ENCODE measurements around the gene ERGIC1.
"Not testable (repeated sequence)": the region's sequence is repeated elsewhere in the genome, so short reads cannot be mapped to it uniquely, and the experiment has no call there.

Gene ERGIC1

DNA sequence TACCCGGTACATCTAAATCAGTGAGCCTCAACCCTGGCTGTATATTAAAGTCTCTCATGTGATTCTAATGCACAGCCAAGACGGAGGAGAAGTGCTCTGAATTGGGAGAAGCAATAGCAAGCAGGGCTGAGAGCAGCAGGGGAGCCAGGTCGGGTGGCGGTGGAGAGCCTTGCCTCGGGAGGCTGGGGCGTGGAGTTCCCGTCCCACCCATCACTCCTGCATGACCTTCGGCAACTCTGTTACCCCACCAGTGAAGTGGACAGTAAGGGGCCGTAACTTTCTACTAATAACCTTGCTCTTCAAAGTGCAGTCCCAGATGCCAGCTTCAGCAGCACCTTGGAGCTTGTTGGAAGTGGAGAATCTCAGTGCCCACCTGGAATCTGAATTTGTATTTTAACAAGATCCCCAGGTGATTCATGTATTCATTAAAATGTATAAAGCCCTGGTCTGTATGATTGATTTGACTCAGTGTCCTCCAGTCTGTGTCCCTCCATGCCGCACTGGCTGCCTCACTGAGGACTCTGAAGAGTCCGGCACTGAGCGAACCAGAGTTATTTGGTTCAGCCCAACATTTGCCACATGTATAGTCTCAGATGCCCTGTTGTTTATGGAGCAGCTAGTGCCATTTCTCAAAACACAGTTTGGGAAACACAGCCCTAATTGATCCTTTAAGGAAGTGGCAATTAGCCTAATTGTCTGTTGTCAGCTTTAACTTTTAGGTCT is 6.5 kb downstream of the ERGIC1 start:
- Histone ChIP-seq H3K27ac (peak overlapping the region in 7 of 21 experiments; percentile 37 to 69 (median 53)), H3K4me3 (no peak overlapping the region)

DNA sequence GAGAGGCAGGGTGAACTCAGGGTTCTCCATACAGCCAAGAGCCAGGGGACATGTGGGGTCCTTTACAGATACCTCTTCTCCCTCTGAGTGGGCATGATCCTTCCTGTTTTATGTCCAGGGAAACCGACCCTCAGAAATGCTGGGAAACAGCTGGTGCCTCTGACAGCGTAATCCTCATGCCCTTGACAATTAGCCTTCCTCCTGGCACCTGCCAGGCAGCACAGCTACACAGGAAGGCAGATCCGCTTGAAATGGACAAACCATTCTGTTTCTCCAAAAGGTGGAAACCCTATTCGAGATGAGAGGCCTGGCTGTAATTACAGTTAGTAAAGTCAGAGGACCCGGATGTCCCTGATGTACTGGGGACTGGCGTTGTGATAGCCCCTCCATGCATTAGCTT is 7.2 kb downstream of the ERGIC1 start:
- Histone ChIP-seq H3K27ac (peak overlapping the region in 6 of 21 experiments; percentile 27 to 68 (median 50)), H3K4me3 (no peak overlapping the region)

DNA sequence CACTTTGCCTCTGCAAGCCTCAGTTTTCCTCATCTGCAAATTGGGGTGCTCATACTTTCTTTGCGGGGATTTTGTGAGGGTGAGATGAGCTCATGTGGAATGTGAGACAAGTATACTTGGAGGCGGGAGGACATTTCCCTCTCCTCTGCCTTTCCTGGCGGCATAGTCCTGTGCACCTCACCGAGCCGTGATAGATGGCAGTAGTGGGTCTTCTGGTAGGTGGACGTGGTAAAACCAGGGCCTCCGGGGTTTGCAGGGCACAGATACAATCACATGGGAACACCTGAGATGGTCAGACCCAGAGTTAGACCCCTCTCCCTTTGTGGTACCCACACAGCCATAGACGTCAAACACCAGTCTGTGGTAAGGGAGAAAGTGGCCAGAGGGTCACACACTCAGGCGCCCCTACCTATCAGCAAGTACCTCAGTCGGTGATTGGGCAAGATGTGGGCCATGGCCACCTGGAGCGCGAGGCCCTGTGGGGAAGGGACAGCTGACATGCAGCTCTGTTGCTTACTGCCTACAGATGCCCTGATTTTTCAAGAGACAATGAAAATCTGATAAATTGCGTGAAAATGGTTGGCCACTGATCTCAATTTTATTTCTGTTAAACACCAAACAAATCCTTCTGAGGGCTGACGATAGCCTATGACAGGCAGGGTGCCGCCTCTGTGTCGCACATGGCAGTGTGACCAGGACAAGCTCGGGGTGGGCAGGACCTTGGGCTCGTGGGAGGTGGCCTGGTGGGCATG is 9.9 kb downstream of the ERGIC1 start:
- no peak overlapping the region for H3K27ac ChIP-seq

DNA sequence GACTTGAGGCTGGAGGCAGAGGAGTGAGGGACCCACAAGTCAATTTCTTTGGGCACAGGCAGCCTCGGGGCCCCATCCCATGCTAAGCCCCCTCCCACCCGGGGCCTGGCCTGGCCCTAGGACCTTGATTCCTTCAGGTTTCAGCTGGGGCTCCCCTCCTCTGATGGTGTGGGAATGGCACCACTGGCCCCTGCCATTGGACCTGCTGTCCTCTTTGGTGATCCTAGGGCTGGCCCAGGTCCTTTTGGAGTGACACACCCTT is 10.5 kb downstream of the ERGIC1 start:
- H3K27ac ChIP-seq, result no peak overlapping the region
- H3K4me3 ChIP-seq, result no peak overlapping the region

More for the DNA sequence above, 9.9 kb downstream of the ERGIC1 start:
- no peak overlapping the region for H3K4me3 ChIP-seq

DNA sequence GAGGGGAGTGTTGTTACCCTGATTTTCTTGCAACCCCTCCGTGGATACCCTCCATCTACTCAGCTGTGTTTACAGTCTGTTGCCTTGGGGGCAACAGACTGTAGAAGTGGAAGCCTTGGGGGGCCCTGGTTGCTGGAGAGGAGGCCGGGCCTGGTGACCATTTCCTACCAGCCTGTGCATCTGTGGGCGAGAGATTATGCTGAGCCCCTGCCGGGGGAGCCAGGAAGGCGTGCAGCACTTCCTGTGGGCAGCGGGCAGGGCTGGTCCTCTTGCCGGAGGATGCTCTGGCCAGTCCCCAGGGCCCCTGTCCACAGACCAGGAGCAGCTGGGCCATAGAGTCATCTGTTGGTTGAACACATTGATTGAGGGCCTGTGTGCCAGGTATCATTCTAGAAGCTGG is 11.1 kb downstream of the ERGIC1 start:
- Histone ChIP-seq H3K4me3 (no peak overlapping the region), H3K27ac (no peak overlapping the region)

DNA sequence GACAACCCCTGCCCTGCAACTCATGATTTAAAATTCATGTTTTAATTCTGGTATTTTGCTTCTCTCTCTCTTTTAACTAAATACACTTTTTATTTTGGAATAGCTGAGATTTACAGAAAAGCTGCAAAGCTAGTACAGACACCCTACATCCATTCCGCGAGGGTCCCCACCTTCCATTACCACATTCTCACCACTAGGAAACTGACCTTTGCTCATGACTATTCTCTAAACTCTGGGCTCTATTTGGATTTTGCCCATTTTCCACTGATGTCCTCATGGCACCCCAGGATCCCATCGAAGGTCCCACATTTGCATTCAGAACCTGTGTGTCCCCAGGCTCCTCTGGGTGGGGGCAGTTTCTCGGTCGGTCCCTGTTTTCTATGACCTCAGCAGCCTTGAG is 11.5 kb downstream of the ERGIC1 start:
- no peak overlapping the region for H3K27ac ChIP-seq
- no peak overlapping the region for H3K4me3 ChIP-seq

DNA sequence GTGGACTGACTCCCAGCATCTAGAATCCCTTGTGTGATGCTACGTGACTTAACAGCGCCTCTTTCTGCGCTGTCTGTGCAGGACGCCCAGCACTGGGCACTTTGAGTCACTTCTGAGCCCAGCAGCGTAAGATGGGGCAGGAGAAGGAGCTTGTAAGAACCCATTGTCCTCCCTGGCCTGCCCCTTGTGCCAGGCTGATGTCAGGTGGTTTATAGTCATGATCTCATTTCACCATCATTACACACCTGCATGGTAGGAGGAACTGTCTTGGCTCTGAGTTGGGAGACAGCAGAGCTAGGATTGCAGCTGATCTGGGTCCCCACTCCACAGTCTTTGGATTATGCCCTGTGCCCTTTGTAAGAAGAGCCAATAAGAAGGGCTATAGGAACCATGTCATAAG is 12.2 kb downstream of the ERGIC1 start:
- Histone ChIP-seq H3K27ac (peak overlapping the region in 2 of 21 experiments; percentile 6 to 28), H3K4me3 (no peak overlapping the region)

DNA sequence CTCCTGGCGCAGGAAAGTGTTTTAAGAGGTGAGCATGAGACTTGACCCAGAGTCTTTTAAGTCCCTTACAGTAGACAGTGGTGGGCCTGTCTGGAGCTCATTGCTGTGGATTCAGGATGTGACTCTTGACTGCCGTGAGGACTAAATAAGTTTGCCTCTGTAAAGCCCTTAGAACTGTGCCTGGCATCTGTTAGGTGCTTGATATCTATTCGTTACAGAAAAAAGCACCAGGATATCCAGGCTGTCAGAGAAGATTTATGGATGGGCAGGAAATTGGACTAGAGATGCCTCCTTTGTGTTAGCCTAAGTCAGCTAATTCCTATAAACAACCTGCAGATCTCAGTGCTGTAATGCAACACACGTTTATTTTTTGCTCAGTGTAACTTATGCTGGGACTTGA is 12.6 kb downstream of the ERGIC1 start:
- Histone ChIP-seq H3K27ac (peak overlapping the region in 2 of 21 experiments; percentile 6 to 28), H3K4me3 (no peak overlapping the region)

DNA sequence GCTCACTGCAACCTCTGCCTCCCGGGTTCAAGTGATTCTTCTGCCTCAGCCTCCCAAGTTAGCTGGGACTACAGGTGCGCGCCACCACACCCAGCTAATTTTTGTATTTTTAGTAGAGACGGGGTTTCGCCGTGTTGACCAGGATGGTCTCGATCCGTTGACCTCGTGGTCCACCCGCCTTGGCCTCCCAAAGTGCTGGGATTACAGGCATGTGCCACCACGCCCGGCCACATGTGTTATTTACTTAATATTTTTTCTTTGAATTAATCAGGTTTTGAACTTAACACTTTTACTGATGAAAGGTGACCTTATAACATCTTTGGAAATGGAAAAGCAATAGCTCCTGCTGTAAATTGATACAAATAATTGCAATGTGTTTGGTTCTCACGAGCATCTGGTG is 13.5 kb downstream of the ERGIC1 start:
- H3K4me3 ChIP-seq, H3K27ac ChIP-seq: not testable (repeated sequence)

DNA sequence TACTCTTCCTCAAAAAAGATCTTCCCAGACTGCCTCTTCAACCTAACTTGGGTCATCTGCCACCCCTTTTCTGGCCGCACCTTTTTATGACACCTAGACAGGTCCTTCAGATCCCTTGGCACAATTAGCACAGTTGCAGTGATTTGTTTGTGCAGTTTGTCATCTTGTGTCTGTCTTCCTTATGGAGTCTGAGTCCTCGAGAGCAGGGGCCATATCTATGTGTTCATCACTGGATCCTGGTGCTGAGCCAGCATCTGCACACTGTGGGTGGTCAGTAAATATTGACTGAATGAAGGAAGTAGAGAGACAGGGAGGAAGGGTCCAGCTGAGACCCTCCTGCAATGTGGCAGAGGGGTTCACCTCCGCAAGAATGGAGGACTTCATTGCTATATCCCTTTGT is 14.4 kb downstream of the ERGIC1 start:
- H3K27ac ChIP-seq, result no peak overlapping the region

DNA sequence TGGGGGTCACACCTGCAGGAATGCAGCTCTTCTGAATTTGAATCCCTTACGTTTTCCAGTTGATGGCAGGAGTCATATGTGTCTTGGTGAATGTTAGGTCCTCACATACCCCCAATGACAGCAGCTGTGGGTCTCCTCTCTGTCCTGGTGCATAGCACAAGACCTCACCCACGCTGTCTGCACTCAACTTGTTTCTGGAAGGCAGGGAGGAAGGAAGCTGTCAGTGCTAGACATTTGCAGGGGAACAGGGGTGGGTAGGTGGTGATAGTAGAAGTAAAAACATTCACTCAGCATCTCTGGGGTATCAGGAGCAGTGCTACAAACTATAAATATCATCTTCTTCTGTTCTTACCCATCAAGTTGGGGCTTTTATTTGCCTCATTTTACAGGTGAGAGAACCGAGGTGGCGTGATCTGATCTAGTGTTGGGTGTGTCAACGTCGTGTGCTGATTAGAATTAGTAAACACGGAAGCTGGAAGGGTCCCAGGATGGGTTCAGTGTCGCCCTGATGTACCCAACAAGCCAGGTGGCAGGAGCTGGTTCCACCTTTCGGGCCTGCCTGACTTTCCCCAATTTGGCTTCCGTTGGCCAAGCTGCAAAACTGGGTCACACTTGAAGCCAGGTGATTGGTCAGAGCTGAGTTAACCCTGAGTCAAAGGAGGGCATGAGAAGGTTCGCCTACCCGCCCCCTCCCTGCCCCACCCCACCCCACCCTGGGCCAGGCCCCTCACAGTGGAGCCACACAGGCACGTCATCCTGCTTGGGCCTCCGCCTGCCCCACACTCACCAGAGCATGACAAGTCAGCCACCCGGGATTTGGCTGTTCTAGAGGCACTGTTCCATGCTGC is 15.8 kb downstream of the ERGIC1 start:
- peak overlapping the region in 13 of 21 experiments; percentile 14 to 72 (median 42) for H3K27ac ChIP-seq
- H3K4me3 ChIP-seq, result no peak overlapping the region

More for the DNA sequence above, 14.4 kb downstream of the ERGIC1 start:
- H3K4me3 ChIP-seq, result no peak overlapping the region

DNA sequence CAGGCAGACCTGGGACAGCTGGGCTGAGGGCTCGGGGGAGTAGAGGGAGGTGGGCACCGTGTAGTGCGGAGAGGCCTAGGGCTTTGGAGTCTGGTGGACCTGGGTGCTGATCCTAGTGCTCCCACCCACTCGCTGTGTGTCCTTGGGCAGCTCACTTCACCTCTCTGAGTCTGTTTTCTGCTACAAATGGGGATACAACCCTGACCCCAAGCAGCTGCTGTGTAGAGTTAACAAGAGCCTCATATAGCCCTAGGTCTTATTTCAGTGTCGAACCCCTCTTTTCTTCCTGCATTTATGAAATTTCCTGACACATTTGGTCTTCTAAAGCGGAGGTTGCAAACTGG is 16.4 kb downstream of the ERGIC1 start:
- Histone ChIP-seq H3K4me3 (no peak overlapping the region), H3K27ac (peak overlapping the region in 12 of 21 experiments; percentile 2 to 72 (median 39))

DNA sequence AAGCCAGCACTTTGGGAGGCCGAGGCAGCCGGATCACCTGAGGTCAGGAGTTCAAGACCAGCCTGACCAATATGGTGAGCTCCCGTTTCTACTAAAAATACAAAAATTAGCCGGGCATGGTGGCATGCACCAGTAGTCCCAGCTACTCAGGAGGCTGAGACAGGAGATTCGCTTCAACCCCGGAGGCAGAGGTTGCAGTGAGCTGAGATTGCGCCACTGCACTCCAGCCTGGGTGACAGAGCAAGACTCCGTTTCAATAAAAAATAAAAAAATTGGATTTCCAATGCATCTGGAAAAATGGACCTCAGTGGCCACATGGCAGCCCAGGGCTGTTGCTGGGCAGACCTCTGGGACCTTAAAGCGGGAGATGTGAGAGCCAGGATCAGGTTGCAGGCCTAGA is 17.2 kb downstream of the ERGIC1 start:
- peak overlapping the region in 2 of 21 experiments; percentile 70 to 78 for H3K27ac ChIP-seq
- H3K4me3 ChIP-seq, result not testable (repeated sequence)

DNA sequence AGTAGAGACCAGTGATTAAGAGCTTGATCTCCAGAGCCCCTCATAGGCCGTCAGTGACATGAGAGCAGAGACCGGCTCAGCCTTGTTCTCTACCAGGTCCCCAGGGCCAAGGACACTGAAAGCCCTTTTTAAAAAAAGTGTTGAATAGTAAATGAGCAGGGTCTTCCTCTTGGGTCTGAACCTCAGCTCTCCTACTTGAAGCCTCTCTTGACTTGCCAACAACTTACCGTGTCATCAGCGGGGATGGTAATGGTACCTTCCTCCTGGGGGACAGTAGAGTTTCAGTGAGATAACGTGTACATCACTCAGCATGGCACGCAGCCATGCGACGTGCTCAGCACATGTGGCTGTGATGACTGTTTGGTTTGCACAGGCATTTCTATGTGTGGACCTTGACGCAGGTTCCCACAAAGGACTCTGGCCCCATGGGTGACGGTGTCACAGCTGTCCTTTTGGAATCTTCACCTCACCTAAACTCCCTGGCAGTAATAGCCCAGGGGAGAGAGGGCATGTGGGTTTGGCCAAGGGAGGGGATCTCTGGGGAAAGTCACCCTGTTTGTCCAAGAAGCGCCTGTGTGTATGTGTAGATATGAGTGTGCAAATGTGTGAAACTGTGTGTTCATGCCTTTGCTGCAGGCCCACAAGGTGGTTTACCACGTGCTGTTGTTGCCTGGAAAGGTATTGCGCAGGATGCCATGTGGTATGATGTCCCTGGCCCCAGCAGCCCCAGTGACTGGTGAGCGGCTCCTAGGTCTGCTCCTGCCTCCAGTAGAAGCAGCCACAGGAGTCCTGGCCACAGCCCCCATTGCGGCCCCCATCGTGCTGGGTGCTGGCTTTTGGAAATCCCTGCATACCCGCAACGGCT is 18.7 kb downstream of the ERGIC1 start:
- no peak overlapping the region for H3K4me3 ChIP-seq
- H3K27ac ChIP-seq, result peak overlapping the region in 9 of 21 experiments; percentile 25 to 86 (median 69)

DNA sequence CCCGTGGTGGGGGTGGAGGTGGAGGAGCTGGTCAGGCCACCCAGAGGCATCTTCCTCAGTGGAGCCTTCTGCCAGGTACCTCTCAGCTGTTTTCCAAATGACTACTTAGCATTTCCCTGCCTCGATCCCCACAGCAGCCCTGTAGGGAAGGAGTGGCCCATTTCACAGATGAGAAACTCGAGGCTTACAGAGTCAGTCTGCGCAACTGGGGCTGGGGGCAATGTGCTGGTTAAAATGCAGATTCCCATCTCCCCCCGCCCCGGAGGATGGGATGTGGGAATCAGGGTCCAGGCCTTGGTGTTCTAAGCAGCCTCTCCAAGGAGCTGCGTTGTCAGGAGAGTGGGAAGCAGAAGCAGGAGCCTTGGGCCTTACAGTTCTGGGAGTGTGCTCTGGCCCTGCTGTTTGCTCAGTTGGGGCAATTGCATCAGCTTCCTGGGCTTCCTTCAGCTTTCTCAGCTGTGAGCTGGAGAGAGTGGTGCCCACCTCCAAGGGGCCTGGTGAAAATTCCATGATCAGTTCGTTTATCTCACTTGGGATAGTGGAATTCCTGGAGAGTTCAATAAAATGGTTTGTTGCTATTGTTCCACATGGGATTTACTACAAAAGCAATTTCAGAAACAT is 19.4 kb downstream of the ERGIC1 start:
- H3K27ac ChIP-seq, result peak overlapping the region in 10 of 21 experiments; percentile 2 to 86 (median 60)

DNA sequence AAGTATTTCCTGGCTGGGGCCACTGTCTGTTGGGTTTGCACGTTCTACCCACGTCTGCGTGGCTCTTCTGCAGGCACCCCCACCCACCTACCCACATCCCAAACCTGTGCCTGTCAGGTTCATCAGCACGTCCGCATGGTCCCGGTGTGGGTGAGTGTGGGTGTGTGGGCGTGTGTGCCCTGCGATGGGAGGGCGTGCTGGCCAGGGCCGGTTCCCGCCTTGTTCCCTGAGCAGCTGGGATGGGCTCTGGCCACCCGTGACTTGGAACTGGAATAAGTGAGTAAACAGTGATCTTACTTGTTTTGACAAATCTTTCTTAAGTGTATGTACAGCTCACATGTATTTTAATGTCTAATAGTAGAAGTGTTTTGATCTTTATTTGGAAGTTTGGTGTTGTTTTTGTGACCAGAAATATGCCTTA is 20.4 kb downstream of the ERGIC1 start:
- no peak overlapping the region for H3K4me3 ChIP-seq
- H3K27ac ChIP-seq, result peak overlapping the region in 11 of 21 experiments; percentile 1 to 86 (median 72)

More for the DNA sequence above, 19.4 kb downstream of the ERGIC1 start:
- no peak overlapping the region for H3K4me3 ChIP-seq

DNA sequence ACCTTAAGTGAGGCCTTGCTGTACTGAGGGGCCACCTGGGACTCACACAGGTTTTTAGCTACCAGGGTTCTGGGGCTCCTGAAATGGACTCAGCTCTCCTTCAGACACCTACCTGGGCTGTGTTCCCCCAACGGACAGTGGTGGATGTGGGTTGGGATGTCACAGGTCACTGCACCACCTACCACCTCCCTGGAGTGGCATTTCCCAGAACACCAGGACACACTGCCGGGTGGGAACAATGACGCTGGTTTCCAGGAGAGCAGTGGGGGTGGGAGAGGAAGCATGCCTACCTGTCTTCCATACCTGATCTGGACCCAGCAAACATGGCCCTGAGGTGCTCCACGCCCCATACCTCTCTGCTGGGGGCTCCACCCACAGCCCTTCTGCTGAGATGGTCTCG is 20.9 kb downstream of the ERGIC1 start:
- Histone ChIP-seq H3K27ac (peak overlapping the region in 14 of 21 experiments; percentile 11 to 86 (median 68)), H3K4me3 (no peak overlapping the region)

DNA sequence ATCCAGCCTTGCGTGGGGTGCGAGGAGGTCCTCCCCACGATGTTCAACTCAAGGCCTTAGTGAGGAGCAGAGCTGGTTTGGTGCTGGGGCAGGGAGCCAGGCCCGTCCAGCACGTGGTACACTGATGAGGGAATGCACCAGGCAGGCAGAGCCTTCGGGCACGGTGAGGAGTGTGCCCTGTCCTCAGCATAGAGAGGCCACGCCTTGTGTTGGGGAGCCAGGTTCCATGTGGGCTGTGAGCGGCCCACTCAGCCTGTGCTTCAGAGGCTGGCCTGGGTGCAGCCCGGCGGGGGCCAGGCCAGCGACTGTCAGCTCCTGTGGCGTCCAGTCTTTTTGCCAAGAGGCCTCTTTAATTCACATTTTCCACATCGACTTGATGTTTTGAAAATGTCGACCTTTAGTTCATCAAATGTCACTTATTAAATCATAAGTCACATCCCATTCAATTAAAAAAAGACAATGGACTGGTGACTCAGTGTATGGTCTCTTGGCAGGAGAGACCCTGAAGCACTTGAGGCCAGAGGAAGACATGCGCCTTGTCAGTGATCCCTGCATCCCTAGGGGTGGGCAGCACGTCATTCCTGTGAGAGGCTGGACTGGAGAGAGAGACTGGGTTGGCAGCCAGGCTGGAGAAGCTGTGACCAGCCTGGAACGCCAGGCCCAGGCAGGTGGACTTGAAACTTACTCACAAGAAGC is 21.7 kb downstream of the ERGIC1 start:
- Histone ChIP-seq H3K27ac (peak overlapping the region in 15 of 21 experiments; percentile 12 to 88 (median 67)), H3K4me3 (no peak overlapping the region)

Data from skin epidermis (tissue), 12 donors.